ENCODE measurements around the gene CAPN14. TPM values are rescaled to one million over a fixed set of nuclear protein-coding genes. Genes with fewer than 3 reads are reported as not detected.

The CAPN14 gene
- polyA plus RNA-seq, 4 donors = 0.04 to 0.09 (median 0.07) TPM

DNA sequence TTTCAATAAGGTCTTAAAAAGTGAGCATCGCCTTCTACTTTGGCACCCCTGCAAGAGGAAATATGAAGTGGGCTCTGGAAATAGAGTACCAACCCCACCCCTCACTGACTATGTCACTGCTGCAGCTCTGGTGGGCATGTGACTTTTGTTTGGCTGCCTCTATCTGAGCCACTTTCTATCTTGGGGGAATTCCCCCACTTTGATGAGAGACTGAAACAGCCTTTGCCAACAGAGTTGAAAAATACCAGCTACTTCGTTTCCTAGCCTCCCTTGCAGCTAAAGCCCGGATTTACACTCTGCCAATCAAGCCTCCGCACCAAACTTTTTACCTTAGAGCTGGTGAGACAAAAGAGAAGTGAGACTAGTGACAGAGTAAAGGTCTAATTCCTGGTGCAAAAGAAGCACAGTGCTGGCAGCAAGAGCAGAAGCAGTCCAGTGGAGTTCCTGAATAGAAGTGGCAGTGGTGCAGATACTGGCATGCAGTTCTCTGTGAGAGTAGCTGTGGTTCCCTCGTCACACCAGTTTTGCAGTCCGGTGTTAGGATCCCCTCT is 67.1 kb downstream of the CAPN14 start:
- DNase-seq (ENCODE audit: low read depth in 4 of 4, low spot score in 3 of 4) = no peak

DNA sequence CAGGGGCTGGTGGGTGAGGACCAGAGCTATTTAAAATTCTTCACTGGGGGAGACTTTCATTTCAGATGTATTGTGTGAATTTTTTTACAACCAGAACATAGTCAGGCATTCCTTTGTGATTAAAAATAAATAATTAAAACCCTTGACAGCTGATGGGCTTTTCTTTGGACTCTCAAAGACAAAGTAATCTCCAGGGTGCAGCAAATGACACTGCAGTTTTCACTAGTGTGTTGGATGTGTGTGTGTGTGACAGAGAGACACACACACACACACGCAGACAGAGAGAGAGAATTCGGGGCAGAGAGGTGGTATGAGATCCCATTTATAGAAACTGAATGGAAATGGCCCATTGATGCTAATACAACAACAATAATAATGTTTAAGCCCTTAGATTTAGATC is 68.8 kb downstream of the CAPN14 start:
- DNase-seq (ENCODE audit: low read depth in 4 of 4, low spot score in 3 of 4) = no peak

DNA sequence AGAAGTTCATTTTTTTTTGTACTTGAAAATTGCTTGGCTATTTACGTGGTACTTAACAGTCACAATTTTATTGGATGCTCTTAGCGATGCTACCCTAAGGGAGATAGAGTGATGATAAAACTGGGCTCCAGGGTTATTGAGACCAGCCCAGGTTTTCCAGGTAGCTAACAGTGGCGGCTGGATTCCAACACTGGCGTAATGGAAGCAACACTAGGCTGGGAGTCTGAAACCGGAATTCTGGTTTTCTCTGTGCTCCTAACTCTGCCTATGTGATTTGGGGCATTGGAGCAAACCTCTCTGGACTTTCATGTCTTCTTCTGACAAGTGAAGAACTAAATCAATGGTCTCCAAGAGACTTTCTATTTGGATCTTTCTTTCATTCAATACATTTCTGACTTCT is 69.7 kb downstream of the CAPN14 start:
- DNase-seq (ENCODE audit: low read depth in 4 of 4, low spot score in 3 of 4) = no peak

DNA sequence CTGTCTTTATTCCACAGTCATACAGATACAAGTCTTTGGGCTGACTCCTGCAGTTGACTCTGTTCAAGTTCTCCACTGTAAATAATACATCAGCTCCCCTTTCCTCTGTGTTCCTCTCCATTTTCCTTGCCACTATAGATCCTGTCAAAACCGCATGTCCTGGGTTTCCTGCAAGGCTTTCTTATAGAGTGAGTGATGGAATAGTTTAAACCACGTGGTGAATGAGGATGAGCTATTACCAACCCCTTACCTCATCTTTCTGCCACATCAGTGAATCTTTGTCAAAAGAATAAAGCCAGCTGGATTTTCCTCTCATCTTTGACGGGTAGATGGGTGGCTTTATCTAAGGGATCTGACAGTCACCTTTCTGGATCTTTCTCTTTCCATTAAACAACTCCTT is 75.2 kb downstream of the CAPN14 start:
- no peak for DNase-seq (ENCODE audit: low read depth in 4 of 4, low spot score in 3 of 4)

DNA sequence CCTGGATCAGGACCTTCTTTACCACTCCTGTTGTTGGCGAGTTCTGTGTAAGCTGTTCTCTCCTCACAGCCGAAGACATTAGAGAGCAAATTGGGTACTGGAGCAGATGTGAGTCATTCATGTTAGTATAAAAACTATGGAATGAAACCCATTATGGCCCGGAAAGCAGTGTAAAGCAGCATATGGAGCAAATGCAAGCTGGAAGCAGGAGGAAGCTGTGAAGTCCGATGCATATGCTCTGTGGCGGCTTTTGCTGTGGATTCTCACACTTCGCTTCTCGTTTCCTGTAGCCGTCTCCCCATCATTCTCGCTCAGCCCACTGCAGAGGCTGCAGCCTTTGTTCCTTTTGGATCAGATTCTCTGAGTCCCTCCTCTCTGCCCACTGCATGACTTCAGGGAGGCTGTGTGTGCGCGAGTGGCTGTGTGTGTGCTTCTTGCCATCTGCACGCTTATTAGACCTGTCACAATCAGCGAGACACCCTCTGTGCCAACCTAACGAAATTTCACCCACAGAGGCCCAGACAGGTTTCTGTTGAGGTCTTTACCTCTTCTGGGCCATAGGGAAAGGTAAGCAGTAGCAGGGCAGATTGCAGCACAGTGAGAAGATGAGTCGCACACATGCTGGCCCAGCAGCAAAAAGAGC is 75.8 kb downstream of the CAPN14 start:
- no peak for DNase-seq (ENCODE audit: low read depth in 4 of 4, low spot score in 3 of 4)

DNA sequence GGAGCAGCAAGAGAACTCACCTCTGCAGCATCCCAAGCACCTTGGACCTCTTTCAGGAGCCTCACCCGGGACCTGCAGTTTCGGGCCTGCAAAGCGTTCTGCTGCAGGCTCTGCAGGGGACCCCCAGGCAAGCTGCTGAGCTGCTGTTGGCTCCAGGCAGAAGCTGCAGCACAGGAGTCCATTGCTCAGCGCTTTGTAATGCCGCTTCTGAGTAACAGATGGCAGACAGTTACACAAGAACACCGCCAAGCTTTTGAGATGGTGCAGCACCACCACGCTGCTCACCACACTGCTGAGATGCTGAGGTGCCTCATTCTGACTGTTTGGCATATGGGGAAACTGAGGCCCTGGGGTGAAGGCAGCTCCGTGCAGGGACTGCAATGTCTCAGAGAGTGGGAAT is 77.2 kb downstream of the CAPN14 start:
- DNase-seq (ENCODE audit: low read depth in 4 of 4, low spot score in 3 of 4) = no peak

DNA sequence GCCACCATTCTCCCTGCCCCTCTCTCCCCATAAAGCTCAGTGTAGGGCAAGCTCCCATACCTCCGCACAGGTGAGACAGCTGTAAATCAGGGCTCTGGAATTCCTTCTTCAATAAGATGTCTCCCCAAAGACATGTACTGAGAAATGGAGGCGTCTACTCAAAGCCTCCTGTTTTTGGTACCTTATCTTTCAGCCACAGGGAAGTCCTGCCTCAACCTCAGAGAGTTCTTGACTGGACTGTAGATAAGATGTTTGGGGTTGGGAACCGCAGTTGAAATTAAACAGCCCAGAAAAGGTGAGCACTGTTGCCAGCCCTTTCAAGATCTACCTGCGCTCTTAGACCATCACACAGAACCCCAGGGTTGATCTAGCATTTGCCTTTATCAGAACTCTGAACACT is 77.6 kb downstream of the CAPN14 start:
- DNase-seq (ENCODE audit: low read depth in 4 of 4, low spot score in 3 of 4) = no peak

DNA sequence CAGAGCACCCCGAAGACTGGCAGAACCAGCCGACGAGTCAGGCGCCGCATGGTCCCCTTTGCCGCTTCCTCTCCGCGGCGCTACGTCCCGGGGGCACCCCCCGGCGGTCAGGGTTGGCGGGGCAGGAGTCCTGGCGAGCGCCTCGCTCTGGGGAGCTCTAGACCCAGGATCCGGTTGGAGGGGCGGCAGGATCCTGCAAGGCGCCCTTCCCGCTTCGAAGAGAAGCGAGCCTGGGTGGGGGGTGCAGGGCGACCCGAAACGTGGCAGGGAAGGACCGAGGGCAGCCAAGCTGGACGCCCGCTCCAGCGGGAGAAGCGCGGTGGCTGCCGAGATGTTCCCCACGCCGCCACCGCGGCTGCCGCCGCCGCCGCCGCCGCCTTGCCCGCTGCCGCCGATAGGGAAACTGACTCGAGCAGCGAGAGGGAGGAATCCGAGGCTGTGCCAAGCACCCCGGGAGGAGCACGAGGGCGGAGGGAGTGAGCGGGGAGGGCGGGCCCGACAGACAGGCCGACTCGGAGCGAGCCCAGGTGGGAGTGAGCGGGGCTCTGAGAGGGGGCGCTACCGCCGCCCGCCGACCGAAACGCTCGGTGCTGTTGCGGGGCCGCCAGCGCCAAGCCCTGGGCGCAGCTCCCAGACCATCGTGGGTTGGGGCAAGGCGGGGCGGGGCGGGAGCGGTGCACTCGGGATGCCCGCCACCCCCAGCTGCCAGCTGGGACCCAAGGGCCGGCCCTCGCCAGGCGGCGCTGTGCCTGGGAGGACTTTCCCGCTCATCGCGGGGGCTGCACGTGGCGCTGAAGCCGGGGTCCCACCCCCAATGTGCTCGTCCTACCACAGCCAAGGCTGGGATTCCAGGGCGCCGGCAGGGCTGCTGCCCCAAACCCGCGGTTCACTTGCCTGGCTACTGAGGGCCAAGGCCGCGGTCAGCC is 79.0 kb downstream of the CAPN14 start, which contains the start of gene GALNT14:
Gene GALNT14, minus strand, starts transcription at position 404 of the 926 bp plus-strand sequence. Its CDS starts 354 bp downstream, at position 50.
- peak; percentile 21 to 54 (median 39) for DNase-seq (ENCODE audit: low read depth in 4 of 4, low spot score in 3 of 4)

DNA sequence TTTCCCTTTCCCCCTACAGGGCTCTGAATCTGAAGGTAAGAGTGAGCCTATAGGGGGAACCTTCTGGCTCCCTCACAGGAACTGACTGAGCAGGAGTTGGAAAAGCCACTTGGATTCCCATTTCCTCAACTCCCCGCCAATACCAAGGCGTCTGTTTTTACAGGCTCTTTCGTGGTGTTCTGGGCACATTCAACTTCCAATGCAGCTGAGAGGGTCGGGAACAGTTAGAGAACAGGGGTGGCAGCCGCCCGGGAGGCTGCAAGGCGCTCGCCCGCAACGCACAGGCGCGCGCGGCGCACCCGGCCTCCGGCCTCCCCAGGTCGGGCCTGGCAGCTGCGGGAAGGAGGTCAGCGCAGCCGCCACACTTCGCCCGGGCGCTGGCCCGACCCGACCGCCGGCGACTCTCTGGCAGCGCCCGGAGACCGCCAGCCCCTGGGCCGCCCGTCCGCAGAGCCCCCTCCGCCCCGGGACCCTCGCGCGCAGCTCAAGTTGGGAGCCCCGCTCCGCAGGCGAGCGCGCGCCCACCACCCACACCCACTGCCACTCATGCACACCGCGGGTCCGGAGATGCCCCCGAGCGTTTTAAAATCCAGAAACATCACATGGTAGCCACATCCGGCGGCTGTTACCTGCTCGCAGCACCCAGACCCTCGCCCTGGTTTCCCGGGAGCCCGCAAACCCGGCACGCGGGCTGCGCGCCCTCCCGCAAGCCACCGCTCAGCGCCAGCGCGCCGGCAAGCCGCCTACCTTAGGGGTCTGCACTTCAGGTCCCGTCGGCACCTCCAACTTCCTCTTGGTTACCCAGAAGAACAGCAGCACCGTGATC is 79.9 kb downstream of the CAPN14 start:
- DNase-seq (ENCODE audit: low read depth in 4 of 4, low spot score in 3 of 4) = no peak

DNA sequence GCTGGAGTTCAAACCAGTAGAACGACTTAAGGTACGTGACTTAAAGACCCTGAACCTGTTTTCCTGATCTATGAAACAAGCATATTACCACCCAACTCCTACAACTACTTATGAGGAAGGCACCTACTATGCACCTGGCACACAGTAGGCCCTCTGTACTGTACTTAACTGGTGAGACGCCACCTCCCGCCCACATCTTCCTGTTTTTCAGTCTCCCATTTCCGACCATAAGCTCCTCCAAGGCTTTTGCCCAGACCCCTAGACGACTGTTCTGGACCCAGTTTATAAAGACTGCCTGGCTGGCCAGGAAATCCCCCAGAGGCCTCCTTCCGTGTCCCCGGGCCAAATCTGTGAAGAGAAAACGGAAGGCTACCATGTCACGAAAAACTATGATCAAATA is 80.6 kb downstream of the CAPN14 start:
- DNase-seq (ENCODE audit: low read depth in 4 of 4, low spot score in 3 of 4) = no peak

DNA sequence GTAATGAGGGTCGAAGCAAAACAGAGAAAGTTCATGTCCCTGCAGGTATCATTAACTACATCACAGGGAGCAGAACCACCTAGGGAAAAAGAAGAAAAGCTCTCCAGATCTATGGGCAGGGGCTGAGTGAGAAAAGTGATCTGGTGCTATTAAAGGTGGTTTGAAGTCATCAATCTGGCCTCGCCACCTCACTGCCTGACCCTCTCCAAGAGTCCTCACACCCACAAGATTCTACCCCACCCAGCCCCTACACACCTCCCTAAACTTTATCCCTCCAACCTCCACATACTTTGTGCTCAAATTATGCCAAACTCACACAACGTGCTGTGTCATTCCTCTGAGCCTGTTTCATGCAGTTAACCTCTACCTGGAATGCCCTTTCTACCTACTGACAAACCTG is 81.3 kb downstream of the CAPN14 start:
- DNase-seq (ENCODE audit: low read depth in 4 of 4, low spot score in 3 of 4) = no peak

DNA sequence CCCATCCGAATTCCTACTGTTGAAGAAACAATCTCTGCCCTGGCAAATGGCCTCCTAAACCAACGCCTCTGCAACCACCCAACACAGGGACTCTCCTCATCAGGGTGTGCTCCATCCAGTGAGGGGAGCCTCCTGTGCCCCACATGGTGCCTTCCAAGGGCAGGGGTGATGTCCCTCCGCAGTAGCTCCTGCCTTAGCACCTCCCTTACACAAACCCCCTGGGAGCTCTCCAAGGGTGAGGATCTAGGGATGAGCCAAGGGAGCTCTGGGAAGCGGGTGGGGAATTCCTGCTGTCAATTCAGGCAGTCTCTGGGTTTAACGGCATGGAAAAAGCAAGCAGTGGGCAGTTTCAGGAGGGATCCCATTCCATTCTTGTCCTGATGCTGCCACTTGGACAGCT is 82.8 kb downstream of the CAPN14 start:
- DNase-seq (ENCODE audit: low read depth in 4 of 4, low spot score in 3 of 4) = no peak

DNA sequence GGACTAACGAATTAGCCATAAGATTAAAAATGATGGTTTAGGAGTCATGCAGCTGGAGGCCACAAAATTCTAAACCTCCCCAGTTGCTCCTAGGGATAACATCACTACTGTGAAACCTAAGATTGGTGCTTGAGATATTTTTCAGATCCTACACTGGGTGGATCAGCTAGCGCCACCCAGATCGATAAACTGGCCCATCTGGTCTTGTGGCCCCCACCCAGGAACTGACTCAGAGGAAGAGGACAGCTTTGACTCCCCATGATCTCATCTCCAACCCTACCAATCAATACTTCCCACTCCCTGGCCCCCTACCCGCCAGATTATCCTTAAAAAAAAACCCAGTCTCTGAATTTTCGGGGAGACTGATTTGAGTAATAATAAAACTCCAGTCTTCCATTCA is 84.5 kb downstream of the CAPN14 start:
- no peak for DNase-seq (ENCODE audit: low read depth in 4 of 4, low spot score in 3 of 4)

DNA sequence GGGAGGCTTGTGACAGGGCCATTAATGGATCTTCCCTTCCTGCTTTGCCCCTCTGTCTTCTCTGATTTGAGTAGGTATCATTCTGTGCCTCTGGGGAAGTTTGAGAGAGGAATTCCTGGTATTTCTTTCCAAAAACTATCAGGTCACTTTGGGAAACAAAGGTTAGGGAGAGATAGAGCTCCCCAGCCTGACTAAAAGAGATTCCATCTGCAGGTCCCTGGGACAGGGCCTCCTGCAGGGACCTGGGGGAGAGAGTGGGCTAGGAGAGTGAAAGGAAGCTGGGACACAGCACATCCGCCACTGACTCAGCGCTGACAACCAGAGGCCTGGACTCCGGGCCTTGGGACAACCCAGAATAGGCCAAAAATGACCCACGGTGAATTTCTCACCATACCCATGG is 85.4 kb downstream of the CAPN14 start:
- DNase-seq (ENCODE audit: low read depth in 4 of 4, low spot score in 3 of 4) = no peak

DNA sequence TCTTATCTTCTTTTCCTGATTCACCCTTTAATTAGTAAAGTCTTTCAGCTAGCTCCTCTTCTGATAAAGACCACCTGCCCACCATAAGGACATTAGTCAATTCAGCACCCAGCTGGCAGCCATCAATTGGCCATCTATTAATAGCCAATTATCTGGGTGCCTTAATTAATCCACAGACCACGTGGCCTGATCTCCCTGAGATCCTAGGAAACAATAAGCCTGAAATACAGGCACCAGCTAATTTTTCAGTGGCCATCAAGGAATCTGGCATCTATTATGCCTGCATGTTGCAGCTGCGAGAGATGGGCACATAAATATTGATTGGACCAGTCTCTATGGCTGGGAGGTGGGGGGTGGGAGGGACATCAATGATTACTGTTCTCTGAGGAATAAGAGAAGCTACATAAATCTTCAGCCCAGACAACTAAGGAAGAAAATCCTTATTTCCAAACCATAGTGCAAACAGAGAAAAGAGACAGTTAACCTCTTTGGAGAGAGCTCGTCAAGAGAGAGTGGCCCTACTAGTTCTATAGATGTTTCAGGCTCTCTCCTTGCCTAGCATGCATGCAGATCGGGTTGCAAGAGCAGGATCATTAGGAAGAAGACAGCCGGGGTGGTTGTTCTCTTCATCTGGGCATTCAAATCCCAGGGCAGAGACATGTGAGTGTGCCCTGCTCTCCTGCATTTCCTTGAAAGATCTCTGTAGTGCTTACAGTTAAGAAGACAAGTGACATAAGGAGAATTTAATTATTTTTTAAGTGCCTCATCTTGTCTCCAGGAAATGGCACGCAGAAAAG is 87.7 kb downstream of the CAPN14 start:
- no peak for DNase-seq (ENCODE audit: low read depth in 4 of 4, low spot score in 3 of 4)

DNA sequence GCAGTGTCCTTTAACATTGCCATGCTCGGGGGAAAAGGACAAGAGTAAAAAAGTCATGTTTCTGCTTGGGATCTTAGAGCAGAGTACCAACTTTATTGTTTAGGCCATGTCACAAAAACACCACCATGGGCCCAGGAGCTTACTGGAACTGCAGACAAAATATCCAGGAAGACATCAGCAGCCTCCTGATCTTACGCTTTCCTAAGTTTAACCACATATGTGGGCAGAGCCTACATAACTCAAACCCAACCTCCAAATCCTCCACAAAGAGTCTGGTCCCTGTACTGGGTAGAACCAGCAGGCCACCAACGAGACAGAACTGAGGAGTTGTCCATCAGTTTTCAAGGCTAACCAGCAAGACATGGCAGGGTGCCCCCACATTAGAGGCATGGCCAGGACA is 89.4 kb downstream of the CAPN14 start:
- no peak for DNase-seq (ENCODE audit: low read depth in 4 of 4, low spot score in 3 of 4)

DNA sequence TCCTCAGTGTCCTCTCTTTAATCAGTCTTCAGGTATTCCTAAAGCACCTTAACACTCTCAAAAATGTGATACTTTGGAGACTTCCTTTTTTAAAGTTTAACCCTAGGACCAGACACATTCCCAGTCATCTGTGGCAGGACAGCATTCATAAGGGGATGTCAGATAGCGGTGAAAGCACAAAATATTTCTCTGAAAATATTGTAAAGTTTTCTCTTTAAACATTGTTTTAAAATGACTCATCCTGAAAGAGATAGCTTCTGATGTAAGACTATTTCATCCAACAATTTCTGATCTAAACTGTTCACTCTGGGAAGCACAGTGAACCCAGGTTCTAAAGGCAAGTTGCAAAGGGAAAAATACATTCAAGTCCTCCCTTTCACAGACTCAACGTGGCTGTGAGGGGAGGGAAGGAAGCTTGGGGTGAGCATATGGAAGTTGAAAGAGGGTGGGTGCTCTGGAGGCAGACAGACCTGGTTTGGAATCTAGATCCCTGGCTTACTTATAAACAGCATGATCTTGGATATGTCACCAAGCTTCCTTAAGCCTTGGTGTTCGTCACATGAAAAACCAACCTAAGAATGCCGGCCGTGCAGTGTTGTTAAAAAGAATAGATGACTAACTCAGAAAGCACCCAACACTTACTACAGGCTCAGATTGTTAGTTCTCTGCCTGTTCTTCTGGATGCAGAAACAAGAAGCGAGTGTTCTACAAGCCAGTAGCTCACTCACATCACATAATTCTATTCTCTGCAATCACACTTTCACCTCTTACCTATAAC is 91.2 kb downstream of the CAPN14 start:
- DNase-seq (ENCODE audit: low read depth in 4 of 4, low spot score in 3 of 4) = no peak

DNA sequence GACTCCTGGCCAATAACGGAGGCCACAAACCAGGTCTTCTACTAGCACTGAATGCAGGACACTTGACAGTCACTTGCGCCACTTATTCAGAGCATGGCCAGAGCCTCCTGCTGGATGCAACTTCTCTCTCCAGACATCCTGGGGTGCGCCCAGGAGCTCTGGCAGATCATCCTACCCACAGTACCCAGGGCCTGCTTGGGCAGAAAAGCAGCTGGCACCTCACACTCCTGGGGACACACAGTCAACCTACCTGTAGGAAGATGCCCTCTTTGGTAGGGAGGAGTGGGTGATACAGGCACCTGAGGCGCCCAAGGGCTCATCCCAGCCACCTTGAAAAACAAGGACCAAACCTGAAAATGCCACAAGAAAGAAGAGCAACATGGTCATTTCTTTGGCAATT is 92.4 kb downstream of the CAPN14 start:
- no peak for DNase-seq (ENCODE audit: low read depth in 4 of 4, low spot score in 3 of 4)
